Parathyroid adenoma (tissue), 2 donors: ENCODE data around the gene EMCN.

ENCODE experiments used
- H2AFZ ChIP-seq: fragments of 300-600 bp; sonication (generic); one replicate; pipeline ENCODE4 v1.7.0; 2017; ENCODE audit warnings: antibody characterized with exemption, mild to moderate bottlenecking
- H3K27ac ChIP-seq: fragments of 300-600 bp; sonication (generic); one replicate; pipeline ENCODE4 v1.7.0; 2017
- H3K27me3 ChIP-seq: fragments of 300-600 bp; sonication (generic); one replicate; pipeline ENCODE4 v1.7.0; 2017; ENCODE audit warnings: low read length; ENCODE audit not compliant: control insufficient read depth, insufficient read depth
- H3K36me3 ChIP-seq: fragments of 300-600 bp; sonication (generic); one replicate; pipeline ENCODE4 v1.7.0; 2017; ENCODE audit warnings: low read length; ENCODE audit not compliant: control insufficient read depth, insufficient read depth
- H3K4me1 ChIP-seq: fragments of 300-600 bp; sonication (generic); one replicate; pipeline ENCODE4 v1.7.0; 2017; ENCODE audit warnings: control low read depth
- H3K4me2 ChIP-seq: fragments of 300-600 bp; sonication (generic); one replicate; pipeline ENCODE4 v1.7.0; 2017; ENCODE audit warnings: low read length
- H3K4me3 ChIP-seq: fragments of 300-600 bp; sonication (generic); one replicate; pipeline ENCODE4 v1.7.0; 2017; ENCODE audit warnings: low read depth, low read length
- H3K79me2 ChIP-seq: fragments of 300-600 bp; sonication (generic); one replicate; pipeline ENCODE4 v1.7.0; 2017; ENCODE audit warnings: control low read depth
- H3K9ac ChIP-seq: fragments of 300-600 bp; sonication (generic); one replicate; pipeline ENCODE4 v1.7.0; 2017; ENCODE audit warnings: mild to moderate bottlenecking
- H3K9me3 ChIP-seq: fragments of 300-600 bp; sonication (generic); one replicate; pipeline ENCODE4 v1.7.0; 2017; ENCODE audit warnings: low read length; ENCODE audit not compliant: control insufficient read depth
- CTCF ChIP-seq: fragments of 300-600 bp; sonication (generic); IDR thresholded peaks from one replicate; pipeline ENCODE4 v1.7.0; 2017; ENCODE audit warnings: antibody characterized with exemption, mild to moderate bottlenecking
- donor health status: primary hyperparathyroidism.

EMCN gene

GRCh38 chr4:100497791-100498190 is 20.0 kb downstream of the EMCN start:
- TF ChIP-seq CTCF, result no peak
- H3K27ac ChIP-seq, result no peak overlapping the region
- no peaks in the 10 kb centered on the region for H3K27me3 ChIP-seq
- H3K36me3 ChIP-seq, result no peaks in the 10 kb centered on the region
- no peak overlapping the region for H3K9ac ChIP-seq
- no peaks in the 10 kb centered on the region for H3K4me1 ChIP-seq
- H2AFZ ChIP-seq, result no peak overlapping the region
- no peaks in the 10 kb centered on the region for H3K9me3 ChIP-seq
- no peak overlapping the region for H3K4me2 ChIP-seq
- H3K79me2 ChIP-seq, result no peaks in the 10 kb centered on the region
- H3K4me3 ChIP-seq, result no peak overlapping the region

- Histone ChIP-seq H2AFZ (no peak overlapping the region), H3K4me3 (no peak overlapping the region), H3K4me2 (no peak overlapping the region), H3K36me3 (no peaks in the 10 kb centered on the region), H3K27me3 (no peaks in the 10 kb centered on the region), H3K79me2 (no peaks in the 10 kb centered on the region), H3K4me1 (no peaks in the 10 kb centered on the region), H3K9me3 (no peaks in the 10 kb centered on the region), H3K9ac (no peak overlapping the region), H3K27ac (no peak overlapping the region)
- no peak for TF ChIP-seq CTCF
These were observed 22.7 kb downstream of the EMCN start for GRCh38 chr4:100495074-100495473.

GRCh38 chr4:100494166-100494565 is 23.7 kb downstream of the EMCN start:
- Histone ChIP-seq H3K4me1 (no peaks in the 10 kb centered on the region), H3K9ac (no peak overlapping the region), H3K36me3 (no peaks in the 10 kb centered on the region), H3K79me2 (no peaks in the 10 kb centered on the region), H3K4me2 (no peak overlapping the region), H3K4me3 (no peak overlapping the region), H3K27me3 (no peaks in the 10 kb centered on the region), H2AFZ (no peak overlapping the region), H3K9me3 (no peaks in the 10 kb centered on the region), H3K27ac (no peak overlapping the region)
- no peak for TF ChIP-seq CTCF

- Histone ChIP-seq H3K79me2 (no peaks in the 10 kb centered on the region), H3K27ac (no peak overlapping the region), H3K9me3 (no peaks in the 10 kb centered on the region), H3K9ac (no peak overlapping the region), H2AFZ (no peak overlapping the region), H3K36me3 (no peaks in the 10 kb centered on the region), H3K4me3 (no peak overlapping the region), H3K4me2 (no peak overlapping the region), H3K27me3 (no peaks in the 10 kb centered on the region), H3K4me1 (no peaks in the 10 kb centered on the region)
- TF ChIP-seq CTCF, result no peak
These were observed 24.1 kb downstream of the EMCN start for GRCh38 chr4:100493756-100494155.

- Histone ChIP-seq H3K27me3 (no peaks in the 10 kb centered on the region), H3K27ac (no peak overlapping the region), H3K9me3 (no peaks in the 10 kb centered on the region), H3K4me3 (no peak overlapping the region), H3K36me3 (no peaks in the 10 kb centered on the region), H3K9ac (no peak overlapping the region), H3K4me1 (no peaks in the 10 kb centered on the region), H2AFZ (no peak overlapping the region), H3K79me2 (no peaks in the 10 kb centered on the region), H3K4me2 (no peak overlapping the region)
- TF ChIP-seq CTCF, result no peak
These were observed 25.7 kb downstream of the EMCN start for GRCh38 chr4:100492129-100492528.
